Mesodermal cell (in vitro differentiated cells): ENCODE measurements around the gene DYRK1A.

Experiments used
- H3K27ac ChIP-seq: 2 replicates; pipeline ENCODE4 v1.7.0; 2013; ENCODE audit warnings: mild to moderate bottlenecking, low read depth, low read length, moderate library complexity; ENCODE audit not compliant: severe bottlenecking
- H3K36me3 ChIP-seq: 2 replicates; pipeline ENCODE4 v1.7.1; 2013; ENCODE audit warnings: mild to moderate bottlenecking, low read length, moderate library complexity; ENCODE audit not compliant: control insufficient read depth, insufficient read depth
- H3K4me1 ChIP-seq: one replicate; pipeline ENCODE4 v1.7.1; 2013; ENCODE audit warnings: mild to moderate bottlenecking, low read length; ENCODE audit not compliant: insufficient read depth, control insufficient read depth, poor library complexity, severe bottlenecking
- H3K4me3 ChIP-seq: 2 replicates; pipeline ENCODE4 v1.7.0; 2013; ENCODE audit warnings: low read length, control low read depth, mild to moderate bottlenecking; ENCODE audit not compliant: insufficient read depth, poor library complexity, severe bottlenecking; ENCODE audit errors: extremely low read depth
- H3K9me3 ChIP-seq: 2 replicates; pipeline ENCODE4 v1.7.1; 2013; ENCODE audit warnings: mild to moderate bottlenecking, low read length, moderate library complexity; ENCODE audit not compliant: control insufficient read depth
- WGBS, 2 experiments: methylation state at CpG; one replicate each; pipeline ENCODE4 v1.1.5; 2013; ENCODE audit warnings: missing lambda C conversion rate in 2 of 2; ENCODE audit not compliant: insufficient coverage in 2 of 2; 5-methylcytosine and 5-hydroxymethylcytosine counted together

Gene DYRK1A

GRCh38 chr21:37339552-37339939 lies 27.0 kb upstream of the DYRK1A start:
- H3K4me3 ChIP-seq: no peak overlapping the region
- peak overlapping the region; percentile 98 for H3K27ac ChIP-seq
- no CpG with 5 or more reads among the region's 1 CpG for WGBS, 2 experiments
- H3K4me1 ChIP-seq: peaks cover 19% of the 10 kb centered on the region
- H3K36me3 ChIP-seq: no peaks in the 10 kb centered on the region
- no peaks in the 10 kb centered on the region for H3K9me3 ChIP-seq

- H3K4me1 ChIP-seq: peaks cover 19% of the 10 kb centered on the region
- no peaks in the 10 kb centered on the region for H3K36me3 ChIP-seq
- 90% methylated on average over 2 of the region's 8 CpGs; no CpG with 5 or more reads in 1 of the 2 experiments for WGBS, 2 experiments
- H3K9me3 ChIP-seq: no peaks in the 10 kb centered on the region
- H3K27ac ChIP-seq: peak overlapping the region; percentile 71
- no peak overlapping the region for H3K4me3 ChIP-seq
Measured at GRCh38 chr21:37341254-37341960, 25.2 kb upstream of the DYRK1A start.

GRCh38 chr21:37342046-37342632 lies 24.4 kb upstream of the DYRK1A start:
- H3K4me3 ChIP-seq: no peak overlapping the region
- no peaks in the 10 kb centered on the region for H3K9me3 ChIP-seq
- peaks cover 19% of the 10 kb centered on the region for H3K4me1 ChIP-seq
- 100% methylated on average over 1 to 2 of the region's 9 CpGs for WGBS, 2 experiments
- no peak overlapping the region for H3K27ac ChIP-seq
- H3K36me3 ChIP-seq: no peaks in the 10 kb centered on the region

- Histone ChIP-seq H3K27ac (no peak overlapping the region), H3K9me3 (peaks cover 17% of the 10 kb centered on the region), H3K36me3 (no peaks in the 10 kb centered on the region), H3K4me1 (no peaks in the 10 kb centered on the region), H3K4me3 (no peak overlapping the region)
- no CpG with 5 or more reads among the region's 2 CpGs for WGBS, 2 experiments
Measured at GRCh38 chr21:37346841-37347430, 19.6 kb upstream of the DYRK1A start.

GRCh38 chr21:37348664-37349063 lies 17.9 kb upstream of the DYRK1A start:
- H3K4me1 ChIP-seq: no peaks in the 10 kb centered on the region
- WGBS, 2 experiments: no CpG with 5 or more reads among the region's 2 CpGs
- no peaks in the 10 kb centered on the region for H3K36me3 ChIP-seq
- H3K27ac ChIP-seq: no peak overlapping the region
- peaks cover 17% of the 10 kb centered on the region for H3K9me3 ChIP-seq
- no peak overlapping the region for H3K4me3 ChIP-seq

GRCh38 chr21:37350472-37350871 lies 16.1 kb upstream of the DYRK1A start:
- H3K9me3 ChIP-seq: peaks cover 17% of the 10 kb centered on the region
- no peak overlapping the region for H3K27ac ChIP-seq
- H3K36me3 ChIP-seq: no peaks in the 10 kb centered on the region
- H3K4me1 ChIP-seq: no peaks in the 10 kb centered on the region
- H3K4me3 ChIP-seq: no peak overlapping the region

- Histone ChIP-seq H3K4me1 (no peaks in the 10 kb centered on the region), H3K27ac (no peak overlapping the region), H3K9me3 (no peaks in the 10 kb centered on the region), H3K36me3 (no peaks in the 10 kb centered on the region), H3K4me3 (no peak overlapping the region)
- 76 to 89% methylated on average over 3 to 4 of the region's 5 CpGs for WGBS, 2 experiments
Measured at GRCh38 chr21:37356706-37357105, 9.9 kb upstream of the DYRK1A start.

- 83 to 88% methylated on average over 2 to 3 of the region's 4 CpGs for WGBS, 2 experiments
- H3K27ac ChIP-seq: no peak overlapping the region
- no peaks in the 10 kb centered on the region for H3K36me3 ChIP-seq
- no peaks in the 10 kb centered on the region for H3K9me3 ChIP-seq
- H3K4me1 ChIP-seq: no peaks in the 10 kb centered on the region
- H3K4me3 ChIP-seq: no peak overlapping the region
Measured at GRCh38 chr21:37357691-37358090, 8.9 kb upstream of the DYRK1A start.

- peak overlapping the region; percentile 66 for H3K27ac ChIP-seq
- no peaks in the 10 kb centered on the region for H3K9me3 ChIP-seq
- WGBS, 2 experiments: 83 to 86% methylated on average over 6 to 7 of the region's 7 CpGs
- H3K4me3 ChIP-seq: no peak overlapping the region
- no peaks in the 10 kb centered on the region for H3K4me1 ChIP-seq
- H3K36me3 ChIP-seq: no peaks in the 10 kb centered on the region
Measured at GRCh38 chr21:37358397-37358796, 8.2 kb upstream of the DYRK1A start.

GRCh38 chr21:37363936-37364335 lies 2.6 kb upstream of the DYRK1A start:
- no peaks in the 10 kb centered on the region for H3K9me3 ChIP-seq
- no peaks in the 10 kb centered on the region for H3K36me3 ChIP-seq
- H3K27ac ChIP-seq: no peak overlapping the region
- WGBS, 2 experiments: no CpG with 5 or more reads among the region's 1 CpG
- H3K4me1 ChIP-seq: peaks cover 4% of the 10 kb centered on the region
- no peak overlapping the region for H3K4me3 ChIP-seq

GRCh38 chr21:37364722-37365121 lies 1.9 kb upstream of the DYRK1A start:
- Histone ChIP-seq H3K4me3 (peak overlapping the region; percentile 62), H3K9me3 (no peaks in the 10 kb centered on the region), H3K4me1 (peaks cover 9% of the 10 kb centered on the region), H3K27ac (no peak overlapping the region), H3K36me3 (no peaks in the 10 kb centered on the region)
- 92 to 93% methylated on average over 7 of the region's 7 CpGs for WGBS, 2 experiments
